K562 (cell line): ENCODE results near the gene GPR27. TPM values are rescaled to one million over a fixed set of nuclear protein-coding genes. Genes with fewer than 3 reads are reported as not detected.

Experiments
- ATAC-seq: fragments of 200-7000 bp; cut with Tn5 transposase; 3 replicates; pipeline ENCODE4 v1.9.1; 2020; ENCODE audit warnings: moderate library complexity
- BruUV-seq: library from RNA; stranded (reverse); fragments of 400-500 nt; replicated peaks from 2 replicates; lab custom pipeline; 2021; lab: Mats Ljungman, UMichigan
- CTCF ChIA-PET: fragments of 300-600 bp; formaldehyde crosslinking; extraction: SDS; loops from one replicate; lab custom pipeline; 2021; ENCODE audit warnings: low intra/inter-chr PET ratio; lab: Yijun Ruan, JAX
- POLR2A ChIA-PET: fragments of 300-600, 350-650 bp; sonication (Branson Sonifier 250); formaldehyde crosslinking; extraction: SDS; loops from one replicate; lab custom pipeline; 2021; ENCODE audit warnings: antibody characterized with exemption, inconsistent platforms; lab: Yijun Ruan, JAX
- DNase-seq, 4 experiments: peaks; one replicate each; pipeline versions ENCODE4 v3.0.0 to v3.0.0-alpha.2; 2011 to 2018; ENCODE audit warnings: low spot score in 3 of 4, mixed read lengths in 3 of 4; ENCODE audit errors: extremely low read depth in 1 of 4
- FAIRE-seq: peaks from 2 replicates; lab custom pipeline; 2011; peaks lifted over from hg19 to GRCh38; lab: Jason Lieb, UNC
- H2AFZ ChIP-seq: 2 replicates; pipeline ENCODE4 v1.6.0; 2011; ENCODE audit warnings: low read depth, low read length, control low read depth, inconsistent platforms
- H3K27ac ChIP-seq: fragments of 200-600 bp; 3 replicates; pipeline ENCODE4 v1.8.0; 2011; ENCODE audit warnings: low read depth, mild to moderate bottlenecking, control low read depth, inconsistent platforms, low read length, moderate library complexity, mixed read lengths; ENCODE audit errors: extremely low read depth
- H3K27me3 ChIP-seq, 2 experiments: fragments of 300-600 bp in 1 of 2; 2 replicates in 1 of 2; 3 replicates in 1 of 2; pipeline versions ENCODE4 v1.6.0 to v1.8.0; 2011; ENCODE audit warnings: inconsistent platforms in 2 of 2, low read length in 2 of 2, mild to moderate bottlenecking in 1 of 2, mixed read lengths in 1 of 2, moderate library complexity in 1 of 2; ENCODE audit not compliant: control insufficient read depth in 2 of 2, insufficient read depth in 2 of 2
- H3K36me3 ChIP-seq: fragments of 300-600 bp; 3 replicates; pipeline ENCODE4 v1.8.0; 2011; ENCODE audit warnings: mild to moderate bottlenecking, low read length, inconsistent platforms; ENCODE audit not compliant: control insufficient read depth, insufficient read depth
- H3K4me1 ChIP-seq, 2 experiments: fragments of 200-600 bp in 1 of 2; replicated peaks in 1 of 2; 2 replicates in 1 of 2; 3 replicates in 1 of 2; pipeline versions ENCODE4 v1.5.1 to v1.8.0; 2011; ENCODE audit warnings: inconsistent platforms in 2 of 2, low read length in 2 of 2, mild to moderate bottlenecking in 1 of 2, mixed read lengths in 1 of 2, moderate library complexity in 1 of 2; ENCODE audit not compliant: control insufficient read depth in 2 of 2, insufficient read depth in 2 of 2
- H3K4me2 ChIP-seq: 2 replicates; pipeline ENCODE4 v1.6.1; 2011; ENCODE audit warnings: low read length, control low read depth, inconsistent platforms, mixed read lengths; ENCODE audit not compliant: insufficient read depth
- H3K4me3 ChIP-seq: fragments of 200-600 bp; sonication (generic), shearing (Covaris generic); 2 replicates; pipeline ENCODE4 v1.5.1; 2016; ENCODE audit warnings: control low read depth, inconsistent platforms
- H3K79me2 ChIP-seq: fragments of 200-600 bp; 3 replicates; pipeline ENCODE4 v1.8.0; 2011; ENCODE audit warnings: low read length, inconsistent platforms; ENCODE audit not compliant: control insufficient read depth, insufficient read depth
- H3K9ac ChIP-seq, 2 experiments: 2 replicates each; pipeline versions ENCODE4 v1.6.0 to v1.6.1; 2011; ENCODE audit warnings: low read depth in 2 of 2, low read length in 2 of 2, control low read depth in 1 of 2, inconsistent platforms in 1 of 2, mild to moderate bottlenecking in 1 of 2, mixed read lengths in 1 of 2; ENCODE audit not compliant: insufficient read depth in 1 of 2
- H3K9me1 ChIP-seq: one replicate; pipeline ENCODE4 v1.6.0; 2011; ENCODE audit warnings: inconsistent platforms, mild to moderate bottlenecking, low read length, moderate library complexity; ENCODE audit not compliant: control insufficient read depth, insufficient read depth
- H3K9me3 ChIP-seq: replicated peaks from 2 replicates; pipeline ENCODE4 v1.5.1; 2011; ENCODE audit warnings: low read depth, low read length, inconsistent platforms; ENCODE audit not compliant: control insufficient read depth, insufficient read depth
- H4K20me1 ChIP-seq: replicated peaks from 2 replicates; pipeline ENCODE4 v1.6.1; 2011; ENCODE audit warnings: low read length, inconsistent platforms, mixed read lengths; ENCODE audit not compliant: control insufficient read depth, insufficient read depth
- CREM ChIP-seq: IDR thresholded peaks from 2 replicates; pipeline ENCODE4 v1.6.1; 2014; ENCODE audit warnings: antibody characterized with exemption, low read depth
- DACH1 ChIP-seq: fragments of 450-650 bp; IDR thresholded peaks from 2 replicates; pipeline ENCODE4 v1.6.1; 2018; ENCODE audit not compliant: partially characterized antibody
- GATAD2B ChIP-seq: fragments of 450-650 bp; IDR thresholded peaks from 2 replicates; pipeline ENCODE4 v1.6.1; 2017; ENCODE audit warnings: mild to moderate bottlenecking, borderline replicate concordance
- HSF4 ChIP-seq: fragments of 250-450 bp; sonication (Bioruptor Pico); IDR thresholded peaks from 2 replicates; pipeline ENCODE4 v2.1.2; 2022; ENCODE audit warnings: mild to moderate bottlenecking, moderate library complexity, borderline replicate concordance
- KDM2B ChIP-seq: fragments of 250-450 bp; sonication (Bioruptor Pico); IDR thresholded peaks from 2 replicates; pipeline ENCODE4 v1.8.0; 2021; ENCODE audit warnings: mild to moderate bottlenecking, moderate library complexity
- NFIC ChIP-seq: fragments of 450-650 bp; IDR thresholded peaks from 2 replicates; pipeline ENCODE4 v1.6.1; 2017; ENCODE audit warnings: mild to moderate bottlenecking, inconsistent platforms
- SNIP1 ChIP-seq: fragments of 450-650 bp; IDR thresholded peaks from 2 replicates; pipeline ENCODE4 v1.7.1; 2017; ENCODE audit warnings: low read depth, mild to moderate bottlenecking
- WHSC1 ChIP-seq: IDR thresholded peaks from one replicate; pipeline ENCODE4 v1.6.1; 2012; ENCODE audit warnings: low read length, control low read depth, inconsistent platforms
- ZBTB26 ChIP-seq: fragments of 450-650 bp; formaldehyde crosslinking; IDR thresholded peaks from 2 replicates; pipeline ENCODE4 v1.4.0; 2022; ENCODE audit warnings: missing genetic modification characterization
- ZNF24 ChIP-seq: fragments of 450-650 bp; IDR thresholded peaks from 2 replicates; pipeline ENCODE4 v1.6.1; 2016
- ZNF699 ChIP-seq: fragments of 250-450 bp; sonication (Bioruptor Pico); IDR thresholded peaks from 2 replicates; pipeline ENCODE4 v1.8.0; 2021; ENCODE audit warnings: mild to moderate bottlenecking, moderate library complexity; ENCODE audit not compliant: insufficient replicate concordance
- WGBS: fragments of 100-300 bp; shearing (Covaris generic); methylation state at CpG from one replicate; pipeline ENCODE4 v1.1.6; 2016; ENCODE audit warnings: low coverage, mixed read lengths; ENCODE audit not compliant: insufficient coverage; ENCODE audit errors: missing lambda C conversion rate; 5-methylcytosine and 5-hydroxymethylcytosine counted together
- in situ Hi-C: fragments of 300-500 bp; cut with MboI; formaldehyde crosslinking; loops from 4 replicates; pipeline ENCODE4 v1.15.0; 2018; ENCODE audit warnings: inconsistent platforms, mixed read lengths
- intact Hi-C: fragments of 100-400 bp; cut with micrococcal nuclease; formaldehyde crosslinking; loops from 2 replicates; pipeline ENCODE4 v1.14.2; 2022
- polyA plus RNA-seq, 8 experiments: library from polyadenylated mRNA; depleted of rRNA in 4 of 8; stranded (reverse) in 5 of 8; unstranded in 3 of 8; fragments of >200 nt; fragmentation: Nextera tagmentation in 2 of 8; fragmentation: Illumina TruSeq in 1 of 8; extraction: Ambion mirVana in 2 of 8; extraction: Trizol in 1 of 8; gene quantifications; 2 replicates each; pipeline versions ENCODE4 v1.2.1 to v1.2.3, GENCODE V29; 2011 to 2014; ENCODE audit warnings: inconsistent platforms in 1 of 8, missing spikeins in 1 of 8
- total RNA-seq, 7 experiments: library from RNA; depleted of rRNA in 6 of 7; stranded (reverse); fragments of >200 nt in 6 of 7; fragmentation: Illumina TruSeq in 2 of 7; extraction: Trizol in 2 of 7; gene quantifications; 2 replicates each; pipeline versions ENCODE4 v1.2.1 to v1.2.3, GENCODE V29; 2011 to 2021; ENCODE audit warnings: low replicate concordance in 1 of 7
- TF ChIP-seq, protein P1 (sequence below), 2 experiments: IDR thresholded peaks; 2 replicates each; pipeline ENCODE4 v1.6.1; 2012; ENCODE audit warnings: improper control_type of control experiment in 2 of 2, low read depth in 2 of 2, low read length in 2 of 2, borderline replicate concordance in 1 of 2
- TF ChIP-seq, protein P2 (sequence below): fragments of 250-450 bp; sonication (Bioruptor Pico); IDR thresholded peaks from 2 replicates; pipeline ENCODE4 v1.5.0; 2021
- TF ChIP-seq, protein P3 (sequence below): fragments of 250-450 bp; sonication (Bioruptor Pico); IDR thresholded peaks from 2 replicates; pipeline ENCODE4 v1.8.0; 2021; ENCODE audit warnings: borderline replicate concordance, mild to moderate bottlenecking, moderate library complexity; ENCODE audit not compliant: poor library complexity, severe bottlenecking

GPR27 gene
- total and polyA plus RNA-seq, 9 of the 15 experiments (the other 6 are each of a cell fraction or from before 2014, with no cell fraction given), result not detected

DNA sequence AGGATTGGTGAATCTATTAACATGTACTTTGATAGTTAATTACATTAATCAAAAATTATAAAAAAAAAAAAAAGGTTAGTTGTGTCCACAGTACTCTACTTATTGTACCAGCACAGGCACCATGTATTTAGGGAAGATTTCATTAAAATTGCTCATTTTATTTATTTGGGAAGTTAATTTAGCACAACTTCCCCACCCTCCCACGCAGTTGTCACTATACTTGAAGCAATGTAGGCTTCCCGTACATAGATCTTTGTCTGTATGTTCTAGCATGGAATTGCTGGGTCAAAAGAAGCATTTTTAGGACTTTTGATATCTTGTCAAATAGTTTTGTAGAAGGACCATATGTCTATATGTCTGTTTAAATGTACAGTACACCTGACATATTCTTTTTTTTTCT lies 4.4 kb downstream of the GPR27 start:
- H3K4me3 ChIP-seq, result no peak overlapping the region
- H3K9ac ChIP-seq, result no peak overlapping the region
- no peak for DNase-seq
- TF ChIP-seq, protein P1, sequence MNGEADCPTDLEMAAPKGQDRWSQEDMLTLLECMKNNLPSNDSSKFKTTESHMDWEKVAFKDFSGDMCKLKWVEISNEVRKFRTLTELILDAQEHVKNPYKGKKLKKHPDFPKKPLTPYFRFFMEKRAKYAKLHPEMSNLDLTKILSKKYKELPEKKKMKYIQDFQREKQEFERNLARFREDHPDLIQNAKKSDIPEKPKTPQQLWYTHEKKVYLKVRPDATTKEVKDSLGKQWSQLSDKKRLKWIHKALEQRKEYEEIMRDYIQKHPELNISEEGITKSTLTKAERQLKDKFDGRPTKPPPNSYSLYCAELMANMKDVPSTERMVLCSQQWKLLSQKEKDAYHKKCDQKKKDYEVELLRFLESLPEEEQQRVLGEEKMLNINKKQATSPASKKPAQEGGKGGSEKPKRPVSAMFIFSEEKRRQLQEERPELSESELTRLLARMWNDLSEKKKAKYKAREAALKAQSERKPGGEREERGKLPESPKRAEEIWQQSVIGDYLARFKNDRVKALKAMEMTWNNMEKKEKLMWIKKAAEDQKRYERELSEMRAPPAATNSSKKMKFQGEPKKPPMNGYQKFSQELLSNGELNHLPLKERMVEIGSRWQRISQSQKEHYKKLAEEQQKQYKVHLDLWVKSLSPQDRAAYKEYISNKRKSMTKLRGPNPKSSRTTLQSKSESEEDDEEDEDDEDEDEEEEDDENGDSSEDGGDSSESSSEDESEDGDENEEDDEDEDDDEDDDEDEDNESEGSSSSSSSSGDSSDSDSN (IDR thresholded peaks at IDR 0.05; ENCODE audit: borderline replicate concordance in 1 of 2, low read depth in 2 of 2, low read length in 2 of 2), result no peak
- TF ChIP-seq SNIP1 (no peak), DACH1 (no peak), ZNF24 (no peak), HSF4 (no peak), CREM (no peak), WHSC1 (no peak), ZBTB26 (no peak), KDM2B (CRISPR knock-in tag) (no peak), NFIC (no peak), GATAD2B (no peak), ZNF699 (CRISPR knock-in tag) (no peak)
- TF ChIP-seq, protein P2, sequence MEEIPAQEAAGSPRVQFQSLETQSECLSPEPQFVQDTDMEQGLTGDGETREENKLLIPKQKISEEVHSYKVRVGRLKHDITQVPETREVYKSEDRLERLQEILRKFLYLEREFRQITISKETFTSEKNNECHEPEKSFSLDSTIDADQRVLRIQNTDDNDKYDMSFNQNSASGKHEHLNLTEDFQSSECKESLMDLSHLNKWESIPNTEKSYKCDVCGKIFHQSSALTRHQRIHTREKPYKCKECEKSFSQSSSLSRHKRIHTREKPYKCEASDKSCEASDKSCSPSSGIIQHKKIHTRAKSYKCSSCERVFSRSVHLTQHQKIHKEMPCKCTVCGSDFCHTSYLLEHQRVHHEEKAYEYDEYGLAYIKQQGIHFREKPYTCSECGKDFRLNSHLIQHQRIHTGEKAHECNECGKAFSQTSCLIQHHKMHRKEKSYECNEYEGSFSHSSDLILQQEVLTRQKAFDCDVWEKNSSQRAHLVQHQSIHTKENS (CRISPR knock-in tag), result no peak
- TF ChIP-seq, protein P3, sequence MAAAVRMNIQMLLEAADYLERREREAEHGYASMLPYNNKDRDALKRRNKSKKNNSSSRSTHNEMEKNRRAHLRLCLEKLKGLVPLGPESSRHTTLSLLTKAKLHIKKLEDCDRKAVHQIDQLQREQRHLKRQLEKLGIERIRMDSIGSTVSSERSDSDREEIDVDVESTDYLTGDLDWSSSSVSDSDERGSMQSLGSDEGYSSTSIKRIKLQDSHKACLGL (CRISPR knock-in tag), result no peak
- no peak overlapping the region for H3K27ac ChIP-seq
- no peaks in the 10 kb centered on the region for H4K20me1 ChIP-seq
- no peak overlapping the region for H2AFZ ChIP-seq
- 0% methylated on average over 2 of the region's 2 CpGs for WGBS
- CTCF ChIA-PET, result no interaction called here
- POLR2A ChIA-PET, result no interaction called here
- FAIRE-seq, result no peak
- no peaks in the 10 kb centered on the region for H3K9me1 ChIP-seq
- peaks cover 0 to 7% of the 10 kb centered on the region in 2 experiments; a peak in 3 of 5 replicates for H3K27me3 ChIP-seq
- intact Hi-C loops (no loop called here), in situ Hi-C loops (no loop called here)
- BruUV-seq, result no TSS peak
- no peaks in the 10 kb centered on the region for H3K9me3 ChIP-seq
- no peak overlapping the region for H3K4me2 ChIP-seq
- H3K79me2 ChIP-seq, result no peaks in the 10 kb centered on the region
- no peak for ATAC-seq
- H3K4me1 ChIP-seq, result no peaks in the 10 kb centered on the region; a peak in 1 of 5 replicates
- H3K36me3 ChIP-seq, result no peaks in the 10 kb centered on the region
